ENCODE results near the gene MALSU1.

Gene MALSU1

GRCh38 chr7:23283086-23283485, 16.1 kb upstream of the MALSU1 start:
- no peak for TF ChIP-seq TAF1 (IDR thresholded peaks at IDR 0.05; ENCODE audit: borderline replicate concordance, insufficient read depth, low read length)
- no peak for TF ChIP-seq POLR2AphosphoS5 (IDR thresholded peaks at IDR 0.05; ENCODE audit: low read depth, low read length)
- TF ChIP-seq SIN3A (IDR thresholded peaks at IDR 0.05; ENCODE audit: borderline replicate concordance, insufficient read depth, low read length) = no peak
- TF ChIP-seq REST (IDR thresholded peaks at IDR 0.05; ENCODE audit: insufficient read depth in 1 of 2, low read depth in 2 of 2, low read length in 2 of 2) = no peak
- no peak for TF ChIP-seq FOXP2 (optimal IDR thresholded peaks at IDR 0.05; ENCODE audit: borderline replicate concordance, extremely low read depth, extremely low read length, insufficient read depth)

- TF ChIP-seq POLR2AphosphoS5 (IDR thresholded peaks at IDR 0.05; ENCODE audit: low read depth, low read length) = no peak
- no peak for TF ChIP-seq SIN3A (IDR thresholded peaks at IDR 0.05; ENCODE audit: borderline replicate concordance, insufficient read depth, low read length)
- TF ChIP-seq TAF1 (IDR thresholded peaks at IDR 0.05; ENCODE audit: borderline replicate concordance, insufficient read depth, low read length) = no peak
- TF ChIP-seq REST (IDR thresholded peaks at IDR 0.05; ENCODE audit: insufficient read depth in 1 of 2, low read depth in 2 of 2, low read length in 2 of 2) = no peak
- no peak for TF ChIP-seq FOXP2 (optimal IDR thresholded peaks at IDR 0.05; ENCODE audit: borderline replicate concordance, extremely low read depth, extremely low read length, insufficient read depth)
Measured at GRCh38 chr7:23284871-23285270, 14.3 kb upstream of the MALSU1 start.

GRCh38 chr7:23285657-23286646, 13.2 kb upstream of the MALSU1 start:
- TF ChIP-seq REST (IDR thresholded peaks at IDR 0.05; ENCODE audit: insufficient read depth in 1 of 2, low read depth in 2 of 2, low read length in 2 of 2) (no peak), SIN3A (IDR thresholded peaks at IDR 0.05; ENCODE audit: borderline replicate concordance, insufficient read depth, low read length) (no peak), POLR2AphosphoS5 (IDR thresholded peaks at IDR 0.05; ENCODE audit: low read depth, low read length) (no peak), TAF1 (IDR thresholded peaks at IDR 0.05; ENCODE audit: borderline replicate concordance, insufficient read depth, low read length) (no peak), FOXP2 (optimal IDR thresholded peaks at IDR 0.05; ENCODE audit: borderline replicate concordance, extremely low read depth, extremely low read length, insufficient read depth) (no peak)

GRCh38 chr7:23287612-23288011, 11.5 kb upstream of the MALSU1 start:
- TF ChIP-seq FOXP2 (optimal IDR thresholded peaks at IDR 0.05; ENCODE audit: borderline replicate concordance, extremely low read depth, extremely low read length, insufficient read depth) (no peak), REST (IDR thresholded peaks at IDR 0.05; ENCODE audit: insufficient read depth in 1 of 2, low read depth in 2 of 2, low read length in 2 of 2) (no peak)
